Mesodermal cell (in vitro differentiated cells): ENCODE data around the gene EFCC1.

Experiments
- H3K27ac ChIP-seq: 2 replicates; pipeline ENCODE4 v1.7.0; 2013; ENCODE audit warnings: mild to moderate bottlenecking, low read depth, low read length, moderate library complexity; ENCODE audit not compliant: severe bottlenecking
- H3K36me3 ChIP-seq: 2 replicates; pipeline ENCODE4 v1.7.1; 2013; ENCODE audit warnings: mild to moderate bottlenecking, low read length, moderate library complexity; ENCODE audit not compliant: control insufficient read depth, insufficient read depth
- H3K4me1 ChIP-seq: one replicate; pipeline ENCODE4 v1.7.1; 2013; ENCODE audit warnings: mild to moderate bottlenecking, low read length; ENCODE audit not compliant: insufficient read depth, control insufficient read depth, poor library complexity, severe bottlenecking
- H3K4me3 ChIP-seq: 2 replicates; pipeline ENCODE4 v1.7.0; 2013; ENCODE audit warnings: low read length, control low read depth, mild to moderate bottlenecking; ENCODE audit not compliant: insufficient read depth, poor library complexity, severe bottlenecking; ENCODE audit errors: extremely low read depth
- H3K9me3 ChIP-seq: 2 replicates; pipeline ENCODE4 v1.7.1; 2013; ENCODE audit warnings: mild to moderate bottlenecking, low read length, moderate library complexity; ENCODE audit not compliant: control insufficient read depth
- WGBS, 2 experiments: methylation state at CpG; one replicate each; pipeline ENCODE4 v1.1.5; 2013; ENCODE audit warnings: missing lambda C conversion rate in 2 of 2; ENCODE audit not compliant: insufficient coverage in 2 of 2; 5-methylcytosine and 5-hydroxymethylcytosine counted together

EFCC1 gene

DNA sequence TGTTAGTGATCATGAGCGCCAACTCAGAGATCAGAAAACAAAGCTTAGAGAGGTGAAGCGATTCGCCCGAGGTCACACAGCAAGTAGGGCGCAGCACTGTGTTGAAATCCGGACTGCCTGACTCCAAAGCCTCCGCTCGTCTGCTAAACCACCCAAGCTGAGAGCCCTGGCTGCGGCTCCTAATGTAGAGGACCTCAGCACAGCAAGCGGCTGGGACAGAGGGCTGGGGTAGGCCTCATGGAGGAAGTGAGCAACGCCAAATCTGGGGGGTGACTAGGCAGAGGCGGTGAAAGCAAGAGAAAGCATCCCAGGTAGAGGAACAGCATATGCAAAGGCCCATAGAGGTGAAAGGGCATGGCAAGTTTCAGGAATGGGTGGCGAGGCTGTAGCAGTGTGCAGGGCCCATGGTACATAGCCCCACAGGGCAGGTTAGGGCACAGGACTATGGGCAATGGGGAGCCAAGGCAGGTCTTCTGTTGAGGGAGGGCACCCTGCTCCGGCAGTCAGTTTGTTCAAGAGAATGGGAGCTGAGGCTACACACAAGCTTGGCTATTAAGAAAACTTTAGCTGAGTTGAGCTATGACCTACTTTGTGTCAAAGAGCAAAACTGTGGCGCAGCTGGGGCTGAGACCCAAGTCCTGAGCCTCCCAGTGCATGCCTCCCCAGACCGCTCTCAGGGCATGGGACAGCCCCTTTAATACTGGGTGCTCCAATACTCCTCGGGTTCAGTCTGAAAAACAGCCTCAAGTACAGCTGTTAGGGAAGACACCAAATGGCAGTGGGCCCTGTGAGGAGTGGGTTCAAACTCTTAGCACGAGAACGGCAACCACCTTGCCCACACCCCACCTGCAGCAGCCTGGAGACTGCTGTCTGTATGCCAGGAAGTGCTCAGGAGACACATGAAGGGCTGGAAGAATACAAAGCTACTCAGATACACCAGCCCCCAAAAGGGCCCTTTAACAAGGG lies 6.2 kb upstream of the EFCC1 start:
- H3K4me3 ChIP-seq = no peak overlapping the region

DNA sequence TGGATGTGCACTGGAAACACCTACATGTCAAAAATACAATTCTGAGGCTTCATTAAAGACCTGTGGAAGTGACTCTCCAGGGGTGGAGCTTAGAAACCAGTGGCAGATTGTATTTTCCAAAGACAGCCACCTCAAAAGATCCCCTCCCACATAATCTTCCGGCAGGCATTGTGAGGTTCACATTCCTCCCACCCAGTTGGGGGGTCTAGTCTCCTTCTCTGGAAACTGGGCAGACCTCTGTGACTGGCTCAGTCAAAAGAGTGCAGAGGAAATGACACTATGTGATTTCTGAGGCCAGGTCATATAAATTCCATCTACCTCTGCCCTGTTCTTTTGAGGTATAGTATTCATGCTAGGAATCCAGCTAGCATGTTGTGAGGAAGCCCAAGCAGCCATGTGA lies 5.4 kb upstream of the EFCC1 start:
- H3K4me3 ChIP-seq = no peak overlapping the region
- H3K36me3 ChIP-seq = no peaks in the 10 kb centered on the region
- WGBS, 2 experiments = 100% methylated on average over 1 of the region's 1 CpG; no CpG with 5 or more reads in 1 of the 2 experiments
- H3K4me1 ChIP-seq = no peaks in the 10 kb centered on the region
- H3K27ac ChIP-seq = no peak overlapping the region
- no peaks in the 10 kb centered on the region for H3K9me3 ChIP-seq

More for the DNA sequence above, 6.2 kb upstream of the EFCC1 start:
- Histone ChIP-seq H3K9me3 (no peaks in the 10 kb centered on the region), H3K27ac (no peak overlapping the region), H3K36me3 (no peaks in the 10 kb centered on the region), H3K4me1 (no peaks in the 10 kb centered on the region)
- WGBS, 2 experiments = 87 to 90% methylated on average over 16 to 17 of the region's 19 CpGs

DNA sequence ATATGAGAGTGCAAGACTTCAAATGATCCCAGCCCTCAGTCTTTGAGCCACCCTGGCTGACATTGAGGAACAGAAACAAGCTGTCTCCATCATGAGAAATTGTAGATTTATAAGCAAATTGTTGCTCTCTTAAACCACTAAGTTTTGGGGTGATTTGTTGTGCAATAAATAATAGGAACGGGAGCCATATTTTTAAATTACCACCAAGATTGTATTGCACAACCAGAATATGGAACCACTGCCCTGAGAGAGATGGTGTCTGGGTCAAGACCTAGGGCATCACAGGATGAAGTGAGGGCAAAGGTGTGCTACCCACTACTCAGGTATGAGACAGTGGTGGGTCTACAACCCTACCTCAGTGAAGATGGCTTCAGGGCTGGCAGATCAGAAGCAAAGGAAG lies 4.9 kb upstream of the EFCC1 start:
- Histone ChIP-seq H3K4me3 (no peak overlapping the region), H3K27ac (no peak overlapping the region), H3K9me3 (no peaks in the 10 kb centered on the region), H3K36me3 (no peaks in the 10 kb centered on the region), H3K4me1 (no peaks in the 10 kb centered on the region)
- WGBS, 2 experiments = no CpG with 5 or more reads among the region's 1 CpG

DNA sequence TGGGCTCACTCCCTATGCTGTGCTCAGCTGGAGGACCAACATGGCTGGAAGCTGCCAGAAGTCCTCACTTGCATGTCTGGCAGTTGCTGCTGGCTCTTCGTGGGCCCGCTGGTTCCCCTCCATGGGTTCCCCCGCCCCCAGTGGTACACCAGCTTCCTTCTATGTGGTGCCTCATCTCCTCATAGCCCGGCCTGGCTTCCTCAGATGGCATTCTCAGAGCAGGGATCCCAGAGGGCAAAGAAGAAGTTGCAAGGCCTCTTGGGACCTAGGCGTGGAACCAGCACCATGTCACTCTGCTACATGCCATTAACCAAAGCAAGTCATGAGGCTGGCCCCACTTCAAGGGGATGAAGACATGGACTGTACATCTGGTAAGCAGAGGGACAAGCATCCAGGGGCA lies 4.4 kb upstream of the EFCC1 start:
- H3K27ac ChIP-seq = no peak overlapping the region
- no peaks in the 10 kb centered on the region for H3K9me3 ChIP-seq
- H3K4me3 ChIP-seq = no peak overlapping the region
- no peaks in the 10 kb centered on the region for H3K36me3 ChIP-seq
- 88 to 93% methylated on average over 4 to 5 of the region's 5 CpGs for WGBS, 2 experiments
- no peaks in the 10 kb centered on the region for H3K4me1 ChIP-seq

DNA sequence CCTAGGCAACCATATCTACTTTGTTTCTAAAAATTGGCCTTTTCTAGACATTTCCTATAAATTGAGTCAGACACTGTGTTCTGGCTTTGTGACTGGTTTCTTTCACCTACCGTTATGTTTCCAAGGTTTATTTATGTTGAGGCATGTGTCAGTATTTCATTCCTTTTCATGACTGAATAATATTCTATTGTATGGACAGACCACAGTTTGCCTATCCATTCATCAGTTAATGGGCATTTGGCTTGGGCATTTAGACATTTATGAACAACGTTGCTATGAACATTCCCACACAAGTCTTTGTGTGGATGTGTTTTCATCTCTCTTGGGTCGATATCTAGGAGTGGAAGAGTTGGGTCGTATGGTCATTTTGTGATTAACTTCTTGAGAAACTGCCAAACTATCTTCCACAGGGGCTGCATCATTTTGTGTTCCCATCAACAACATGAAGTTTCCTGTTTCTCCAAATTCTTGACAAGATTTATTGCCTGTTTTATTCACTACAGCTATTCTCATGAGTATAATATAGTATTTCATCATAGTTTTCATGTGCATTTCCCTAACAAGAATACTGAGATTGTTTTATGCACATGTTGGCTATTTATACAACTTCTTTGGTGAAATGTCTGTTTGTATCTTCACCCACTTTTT lies 3.5 kb upstream of the EFCC1 start:
- no peaks in the 10 kb centered on the region for H3K9me3 ChIP-seq
- H3K36me3 ChIP-seq = no peaks in the 10 kb centered on the region
- H3K27ac ChIP-seq = no peak overlapping the region
- H3K4me3 ChIP-seq = no peak overlapping the region
- no peaks in the 10 kb centered on the region for H3K4me1 ChIP-seq
- 80% methylated on average over 1 of the region's 4 CpGs; no CpG with 5 or more reads in 1 of the 2 experiments for WGBS, 2 experiments

DNA sequence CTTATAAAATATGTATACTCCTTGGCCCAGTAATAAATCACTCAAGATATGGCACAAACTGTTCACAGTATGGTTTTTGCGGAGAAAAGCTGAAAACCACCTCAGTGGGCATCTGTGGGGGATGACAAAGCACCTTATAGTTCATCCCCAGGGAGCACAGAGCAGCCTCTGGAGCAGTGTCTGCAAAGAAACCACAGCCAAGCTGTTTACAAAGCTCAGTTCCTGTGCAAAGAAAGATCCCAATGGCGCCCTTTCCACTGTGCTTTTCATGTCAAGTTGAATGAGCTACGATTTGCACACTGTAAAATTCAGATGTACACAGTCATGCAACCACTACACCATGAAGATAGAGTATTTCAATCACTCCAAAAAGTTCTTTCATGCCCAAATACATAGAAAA lies 2.5 kb upstream of the EFCC1 start:
- WGBS, 2 experiments = 45 to 67% methylated on average over 1 to 3 of the region's 3 CpGs
- no peaks in the 10 kb centered on the region for H3K9me3 ChIP-seq
- peak overlapping the region; percentile 62 for H3K27ac ChIP-seq
- no peaks in the 10 kb centered on the region for H3K4me1 ChIP-seq
- H3K36me3 ChIP-seq = no peaks in the 10 kb centered on the region
- no peak overlapping the region for H3K4me3 ChIP-seq

DNA sequence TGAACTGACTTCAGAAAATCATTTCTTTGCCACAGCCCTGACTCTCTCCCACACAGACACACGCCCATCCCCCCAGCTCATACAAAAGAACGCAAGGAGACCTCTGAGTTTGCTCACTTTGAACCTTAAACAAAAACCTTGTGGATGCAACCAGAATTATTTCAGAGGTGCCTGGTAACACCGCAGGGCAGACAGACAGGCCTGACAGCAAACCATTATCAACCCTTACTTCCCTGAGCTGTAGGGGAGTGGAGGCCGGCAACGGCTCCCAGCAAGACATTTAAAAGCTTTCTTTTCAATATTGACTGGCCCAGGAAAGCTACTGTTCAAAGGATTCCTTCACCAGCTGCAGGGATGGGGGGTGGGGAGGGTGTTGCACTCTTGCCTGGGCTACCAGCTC lies 2.0 kb upstream of the EFCC1 start:
- Histone ChIP-seq H3K9me3 (no peaks in the 10 kb centered on the region), H3K36me3 (no peaks in the 10 kb centered on the region), H3K4me3 (no peak overlapping the region), H3K4me1 (no peaks in the 10 kb centered on the region), H3K27ac (peak overlapping the region; percentile 62)
- WGBS, 2 experiments = 36 to 47% methylated on average over 2 of the region's 5 CpGs

DNA sequence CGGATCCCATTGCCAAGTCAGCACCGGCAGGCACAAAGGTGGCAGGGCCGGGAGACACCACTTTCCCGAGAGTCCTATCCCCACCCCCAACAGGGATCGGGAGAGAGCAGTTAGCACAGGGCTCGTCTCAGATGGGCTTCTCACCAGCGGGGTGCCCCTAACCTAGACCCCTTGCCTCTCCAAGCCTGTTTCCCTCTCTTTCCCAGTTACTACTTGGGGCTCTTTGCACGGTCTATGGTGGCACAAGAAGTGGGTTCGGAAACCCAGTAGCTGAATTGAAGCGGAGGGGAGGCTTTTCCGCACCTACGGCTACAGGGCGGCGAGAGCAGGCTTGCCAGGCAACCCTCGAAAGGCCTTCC lies 383 bp upstream of the EFCC1 start:
- Histone ChIP-seq H3K36me3 (no peaks in the 10 kb centered on the region), H3K9me3 (no peaks in the 10 kb centered on the region), H3K4me1 (no peaks in the 10 kb centered on the region), H3K27ac (no peak overlapping the region), H3K4me3 (peak overlapping the region; percentile 42)
- 8 to 9% methylated on average over 9 to 13 of the region's 15 CpGs for WGBS, 2 experiments

DNA sequence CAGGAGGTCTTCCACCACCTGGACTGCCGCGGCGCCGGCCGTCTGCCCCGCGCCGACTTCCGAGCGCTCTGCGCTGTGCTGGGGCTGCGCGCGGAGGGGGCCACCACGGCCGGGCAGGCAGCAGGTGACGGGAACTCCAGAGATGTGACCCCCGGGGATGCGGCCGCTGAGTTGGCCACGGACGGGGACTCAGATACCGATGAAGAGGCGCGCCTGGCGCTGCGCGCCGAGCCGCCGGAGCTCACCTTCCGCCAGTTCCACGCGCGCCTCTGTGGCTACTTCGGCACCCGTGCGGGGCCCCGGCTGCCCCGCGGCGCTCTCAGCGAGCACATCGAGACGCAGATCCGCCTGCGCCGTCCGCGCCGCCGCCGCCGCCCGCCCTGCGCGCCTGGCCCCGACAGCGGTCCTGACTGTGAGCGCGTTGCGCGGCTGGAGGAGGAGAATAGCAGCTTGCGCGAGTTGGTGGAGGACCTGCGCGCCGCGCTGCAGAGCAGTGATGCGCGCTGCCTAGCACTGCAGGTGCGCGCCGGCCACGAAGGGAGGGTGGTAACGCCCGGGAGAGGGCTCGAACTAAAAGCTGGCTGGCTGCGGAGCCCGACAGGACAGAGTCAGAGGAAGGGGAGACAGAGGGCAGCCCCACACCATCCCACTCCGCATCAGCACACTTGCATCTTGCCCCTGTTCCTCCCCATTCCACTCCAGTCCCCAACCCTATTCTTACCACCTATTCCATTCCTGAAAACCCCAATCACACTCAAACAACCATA lies 885 bp downstream of the EFCC1 start:
- Histone ChIP-seq H3K27ac (no peak overlapping the region), H3K4me1 (no peaks in the 10 kb centered on the region), H3K36me3 (no peaks in the 10 kb centered on the region), H3K9me3 (no peaks in the 10 kb centered on the region), H3K4me3 (peak overlapping the region; percentile 42)
- 3% methylated on average over 67 to 80 of the region's 81 CpGs for WGBS, 2 experiments

DNA sequence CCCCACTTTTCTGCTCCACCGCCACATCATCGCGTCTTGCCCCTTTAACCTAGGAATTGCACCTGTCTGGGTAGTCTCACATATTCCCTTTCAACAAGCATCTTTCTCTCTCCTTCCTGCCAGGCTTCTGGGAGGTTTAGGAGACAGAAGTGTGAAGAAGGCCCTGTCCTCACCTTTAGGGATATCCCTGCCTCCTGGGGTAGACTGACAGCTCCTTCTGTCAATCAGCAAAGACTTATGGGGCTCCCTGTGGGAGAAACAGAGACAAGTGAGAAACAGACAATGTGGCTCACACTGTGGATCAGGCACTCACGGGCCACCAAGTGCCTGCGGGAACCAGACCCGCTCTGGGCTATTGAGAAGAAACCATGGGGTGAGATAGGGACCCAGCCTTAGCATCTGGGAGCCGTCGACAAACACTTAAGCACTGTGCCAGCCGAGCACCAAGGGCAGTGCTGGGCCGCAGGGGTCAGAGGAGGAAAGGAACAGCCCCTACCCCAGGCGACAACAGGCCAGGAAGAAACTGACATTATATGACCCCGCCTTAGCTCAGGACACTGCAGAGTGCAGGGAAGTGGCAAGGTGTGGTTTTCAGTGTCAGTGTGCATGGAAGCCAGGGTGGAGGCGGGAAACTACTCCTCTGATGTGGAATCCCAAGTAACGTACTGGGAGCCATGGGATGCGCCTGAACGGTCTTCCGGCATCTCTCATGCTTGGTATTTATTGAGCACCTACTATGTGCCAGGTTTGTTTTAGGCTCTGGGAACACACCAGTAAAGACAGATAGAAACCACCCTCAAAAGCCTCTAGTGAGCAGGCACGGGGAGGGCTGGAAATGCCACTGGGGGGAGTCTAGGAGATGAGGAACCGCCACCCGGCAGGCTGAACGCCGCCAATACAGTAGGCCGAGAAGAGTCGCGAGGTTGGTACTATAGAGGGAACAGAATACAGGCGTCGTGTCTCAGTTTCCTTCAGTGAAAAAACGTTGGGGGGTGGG lies 1.8 kb downstream of the EFCC1 start:
- Histone ChIP-seq H3K4me1 (no peaks in the 10 kb centered on the region), H3K4me3 (no peak overlapping the region), H3K27ac (no peak overlapping the region), H3K36me3 (no peaks in the 10 kb centered on the region), H3K9me3 (no peaks in the 10 kb centered on the region)
- 54 to 56% methylated on average over 26 to 27 of the region's 28 CpGs for WGBS, 2 experiments
